HG02981 (cell line): Measurements from ENCODE around the gene LACTB.
"Not testable (repeated sequence)": the region's sequence is repeated elsewhere in the genome, so short reads cannot be mapped to it uniquely, and the experiment has no call there.

Experiments
- ATAC-seq: cut with Tn5 transposase; IDR thresholded peaks from one replicate; pipeline ENCODE4 v1.9.1; 2021; ENCODE audit warnings: mild to moderate bottlenecking, moderate library complexity; ENCODE audit not compliant: unreplicated experiment

The LACTB gene

GRCh38 chr15:63089260-63090043 is 32.2 kb upstream of the LACTB start:
- ATAC-seq, result no peak

DNA sequence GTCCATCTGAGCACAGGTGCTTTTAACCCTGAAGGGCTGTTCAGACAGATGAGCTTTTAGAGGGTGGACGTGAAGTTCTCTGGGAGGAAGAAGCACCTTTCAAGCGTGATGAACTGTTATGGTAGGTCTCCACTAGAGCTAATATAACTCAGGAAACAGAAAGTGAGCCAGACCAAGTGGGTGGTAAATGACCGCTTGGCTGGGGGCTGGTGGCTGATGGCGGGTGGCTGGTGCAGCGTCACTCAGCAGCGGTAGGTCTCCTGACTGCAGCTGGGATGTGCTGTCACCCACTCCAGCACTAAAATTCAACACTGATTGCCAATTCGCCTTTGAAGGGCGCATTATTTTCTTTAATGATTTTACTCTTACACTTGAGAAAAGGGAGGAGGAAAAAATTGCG is 31.2 kb upstream of the LACTB start:
- no peak for ATAC-seq

- no peak for ATAC-seq
Observed at GRCh38 chr15:63090887-63091286, 30.8 kb upstream of the LACTB start.

GRCh38 chr15:63091679-63092446 is 29.8 kb upstream of the LACTB start:
- no peak for ATAC-seq

DNA sequence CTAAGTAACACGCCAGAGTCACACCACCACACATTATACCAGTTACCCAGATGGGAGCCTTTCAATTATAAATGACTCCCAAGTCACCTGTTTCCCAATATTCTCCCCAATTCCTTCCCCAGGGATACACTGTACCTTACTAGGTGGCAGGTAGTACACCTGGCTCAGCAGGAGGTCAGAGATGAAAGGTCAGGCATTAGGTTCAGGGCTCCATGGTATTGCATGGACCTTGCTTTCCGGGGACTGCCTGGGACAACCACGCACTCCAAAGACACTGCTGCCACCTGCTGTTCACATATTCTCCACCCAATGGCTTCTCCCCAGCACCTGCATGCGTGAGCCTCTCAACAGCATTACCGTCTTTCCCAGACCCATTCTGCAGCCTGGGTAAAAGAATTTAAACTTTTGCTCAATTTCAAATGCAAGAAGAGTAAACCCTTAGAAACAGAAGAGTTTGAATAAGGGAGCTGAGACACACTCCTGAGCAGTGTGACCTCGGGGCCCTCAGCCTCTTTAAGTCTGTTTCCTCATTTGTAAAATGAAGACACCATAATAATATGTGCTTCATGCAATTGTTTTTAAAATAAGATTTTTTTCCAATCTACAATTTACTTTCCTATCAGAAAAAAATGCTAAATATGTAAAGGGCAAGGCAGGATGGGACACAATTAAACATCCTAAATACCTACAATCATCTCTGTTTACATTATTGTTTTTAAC is 28.0 kb upstream of the LACTB start:
- ATAC-seq, result peak; percentile 56

DNA sequence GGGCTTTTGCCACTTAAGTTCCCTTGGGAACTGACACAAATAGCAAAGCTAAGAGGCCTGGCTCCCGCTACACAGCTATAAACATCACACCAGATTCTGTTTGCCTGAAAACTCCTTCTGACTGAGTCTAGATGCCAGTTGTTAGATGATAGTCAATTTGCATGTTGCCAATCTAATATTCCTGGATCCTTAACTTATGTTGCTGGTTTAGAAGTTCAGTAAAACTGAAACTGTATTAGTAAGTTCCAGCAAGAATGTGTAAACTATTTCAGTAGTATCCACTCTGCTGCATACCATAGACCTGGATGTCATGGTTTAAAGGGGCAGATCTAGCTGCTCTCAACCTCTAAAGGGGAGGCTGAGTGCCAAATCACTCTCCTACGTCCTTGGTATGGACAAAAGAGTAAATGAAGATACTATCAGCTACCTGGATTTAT is 27.1 kb upstream of the LACTB start:
- no peak for ATAC-seq

DNA sequence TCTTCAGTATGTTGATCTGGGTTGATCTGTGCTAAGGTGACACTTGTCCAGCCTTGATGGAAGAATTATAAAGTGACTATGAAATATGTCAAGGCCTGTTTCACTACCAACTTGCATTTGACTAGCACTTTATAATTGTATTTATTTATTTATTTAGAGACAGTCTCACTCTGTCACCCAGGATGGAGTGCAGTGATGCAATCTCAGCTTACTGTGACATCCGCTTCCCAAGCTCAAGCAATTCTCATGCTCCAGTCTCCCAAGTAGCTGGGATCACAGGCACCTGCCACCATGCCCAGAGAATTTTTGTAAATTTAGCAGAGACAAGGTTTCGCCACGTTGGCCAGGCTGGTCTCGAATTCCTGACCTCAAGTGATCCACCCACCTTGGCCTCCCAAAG is 25.5 kb upstream of the LACTB start:
- no peak for ATAC-seq

GRCh38 chr15:63098901-63099300 is 22.8 kb upstream of the LACTB start:
- ATAC-seq, result not testable (repeated sequence)

DNA sequence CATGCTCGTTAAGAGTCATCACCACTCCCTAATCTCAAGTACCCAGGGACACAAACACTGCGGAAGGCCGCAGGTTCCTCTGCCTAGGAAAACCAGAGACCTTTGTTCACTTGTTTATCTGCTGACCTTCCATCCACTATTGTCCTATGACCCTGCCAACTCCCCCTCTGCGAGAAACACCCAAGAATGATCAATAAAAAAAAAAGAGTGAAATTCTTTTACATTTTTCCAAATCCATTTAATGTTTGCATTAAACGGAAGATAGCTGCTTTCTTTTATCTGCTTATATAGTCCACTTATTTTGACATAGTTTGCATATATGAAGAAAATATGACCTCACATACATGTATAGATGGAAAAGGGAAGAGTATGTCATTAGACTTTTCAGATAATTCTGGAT is 22.1 kb upstream of the LACTB start:
- ATAC-seq, result not testable (repeated sequence)

DNA sequence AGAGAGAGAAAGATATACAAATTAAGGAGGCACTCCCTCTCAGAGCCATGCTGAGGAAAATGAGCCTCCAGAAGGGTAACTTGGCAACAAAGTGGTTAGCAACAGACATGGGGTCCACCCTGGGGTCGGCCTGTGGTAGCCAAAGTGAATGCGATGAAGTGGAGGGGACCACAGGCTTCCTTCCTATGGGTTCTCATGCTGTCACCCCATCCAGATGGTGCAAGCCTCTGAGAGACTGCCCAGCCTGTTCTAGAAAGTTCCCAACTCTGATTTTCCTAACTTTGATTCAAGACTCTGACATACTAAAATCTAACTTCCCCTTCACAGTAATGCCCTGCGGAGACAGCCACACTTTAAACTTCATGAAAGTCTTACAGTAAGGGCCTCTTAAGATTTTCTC is 18.2 kb upstream of the LACTB start:
- no peak for ATAC-seq

DNA sequence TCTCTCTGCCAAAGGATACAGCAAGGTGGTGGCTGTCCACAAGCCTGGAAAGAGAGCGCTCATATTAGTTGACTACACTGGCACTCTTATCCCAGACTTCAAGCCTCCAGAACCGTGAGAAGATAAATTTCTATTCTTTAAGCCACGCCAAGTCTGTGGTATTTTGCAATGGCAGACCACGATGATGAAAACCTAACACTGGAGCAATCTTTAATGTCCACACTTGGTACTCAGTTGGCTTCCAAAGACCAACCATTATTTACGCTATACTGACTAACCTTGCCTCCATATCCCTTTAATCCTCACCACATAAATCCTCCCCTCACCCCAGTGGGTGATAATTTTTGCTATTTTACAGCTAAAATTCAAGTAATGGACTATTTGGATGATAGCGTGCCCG is 16.9 kb upstream of the LACTB start:
- ATAC-seq, result no peak

GRCh38 chr15:63105354-63105753 is 16.3 kb upstream of the LACTB start:
- not testable (repeated sequence) for ATAC-seq

- no peak for ATAC-seq
Observed at GRCh38 chr15:63107895-63108546, 13.6 kb upstream of the LACTB start.

- no peak for ATAC-seq
Observed at GRCh38 chr15:63109498-63109897, 12.2 kb upstream of the LACTB start.

DNA sequence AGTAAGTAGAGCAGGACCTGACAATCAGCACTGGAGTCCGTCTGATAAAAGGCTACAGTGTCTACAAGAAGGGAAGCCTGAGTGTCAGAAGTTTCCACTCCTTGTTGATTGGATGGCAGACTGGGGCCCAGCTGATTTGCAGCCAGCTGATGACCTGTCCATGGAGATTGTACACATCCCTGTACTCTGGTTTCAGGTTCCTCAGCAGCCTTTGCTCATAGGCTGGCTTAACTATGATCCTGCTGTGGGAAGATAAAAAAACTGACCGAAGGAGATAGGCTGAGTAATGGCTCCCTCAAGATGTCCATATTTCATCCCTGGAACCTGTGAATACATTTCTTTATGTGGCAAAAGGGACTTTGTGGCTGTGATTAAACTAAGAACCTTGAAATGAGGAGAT is 11.7 kb upstream of the LACTB start:
- ATAC-seq, result no peak

- no peak for ATAC-seq
Observed at GRCh38 chr15:63110428-63111026, 11.1 kb upstream of the LACTB start.

GRCh38 chr15:63111481-63111880 is 10.2 kb upstream of the LACTB start:
- no peak for ATAC-seq

- ATAC-seq, result no peak
Observed at GRCh38 chr15:63112871-63113270, 8.8 kb upstream of the LACTB start.

DNA sequence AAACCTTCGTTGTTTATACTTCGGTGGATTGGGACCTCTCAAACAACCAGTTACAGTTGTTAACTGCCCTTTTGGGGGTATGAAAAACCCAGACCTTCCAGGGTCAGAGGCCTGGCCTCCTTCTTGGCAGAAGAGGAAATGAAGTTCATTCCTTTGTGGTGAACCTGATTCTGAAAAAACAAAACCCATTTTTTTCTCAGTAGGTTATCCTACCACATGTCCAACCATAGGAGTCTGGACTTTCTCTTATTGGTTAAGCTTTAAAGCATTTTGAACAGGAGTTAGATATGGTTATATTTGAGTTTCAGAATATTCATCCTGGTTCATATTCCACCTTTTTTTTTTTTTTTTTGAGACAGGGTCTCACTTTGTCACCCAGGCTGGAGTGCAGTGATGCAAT is 7.2 kb upstream of the LACTB start:
- no peak for ATAC-seq

GRCh38 chr15:63118854-63119253 is 2.8 kb upstream of the LACTB start:
- ATAC-seq, result no peak
